HuH-7 (cell line): ENCODE data around the gene KBTBD6.
"Not testable (repeated sequence)": the region's sequence is repeated elsewhere in the genome, so short reads cannot be mapped to it uniquely, and the experiment has no call there.

Experiments used
- DNase-seq: peaks from one replicate; pipeline ENCODE4 v3.0.0; 2011; ENCODE audit warnings: low spot score

KBTBD6 gene

GRCh38 chr13:41131660-41132511 lies 716 bp downstream of the KBTBD6 start:
- not testable (repeated sequence) for DNase-seq

DNA sequence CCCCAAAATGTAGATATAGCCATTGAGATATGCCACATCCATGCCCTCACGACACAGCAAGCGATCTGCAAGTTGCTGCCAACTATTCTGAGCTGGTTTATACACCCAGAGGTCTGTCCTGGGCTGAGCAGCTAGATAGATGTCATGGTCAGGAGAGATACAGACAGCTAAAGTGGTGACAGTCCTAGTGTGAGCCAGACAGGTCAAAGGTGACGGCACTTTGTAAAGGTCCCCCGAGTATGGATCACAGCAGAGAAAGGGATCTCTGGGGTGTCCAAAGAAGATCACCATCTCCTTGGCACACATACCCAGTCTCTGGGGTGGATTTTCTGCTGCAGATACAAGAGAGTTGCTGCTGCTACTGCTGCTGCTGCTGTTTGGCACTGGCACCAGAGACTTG lies 1.4 kb downstream of the KBTBD6 start:
- not testable (repeated sequence) for DNase-seq

- no peak for DNase-seq
Observed at GRCh38 chr13:41130356-41130755, 2.2 kb downstream of the KBTBD6 start.

DNA sequence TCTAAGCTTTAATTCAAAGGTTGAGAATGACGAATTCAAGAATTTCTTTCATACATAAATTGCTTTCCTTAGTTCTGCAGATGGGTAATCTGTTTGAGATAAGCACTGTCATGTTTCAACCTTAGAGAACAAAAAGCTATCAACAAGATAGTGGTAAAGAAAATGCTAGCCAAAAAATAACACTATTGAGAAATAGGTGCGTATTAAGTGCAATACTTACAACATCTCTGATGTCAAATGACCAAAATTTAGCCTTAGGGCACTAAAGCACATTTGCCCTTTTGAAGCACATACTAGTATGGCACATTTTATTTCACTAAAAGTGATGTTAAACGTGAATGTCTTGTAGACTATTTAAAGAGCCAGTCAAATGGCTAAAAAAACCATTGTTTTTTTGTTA lies 4.9 kb downstream of the KBTBD6 start:
- DNase-seq, result no peak

- no peak for DNase-seq
Observed at GRCh38 chr13:41122838-41123237, 9.8 kb downstream of the KBTBD6 start.

DNA sequence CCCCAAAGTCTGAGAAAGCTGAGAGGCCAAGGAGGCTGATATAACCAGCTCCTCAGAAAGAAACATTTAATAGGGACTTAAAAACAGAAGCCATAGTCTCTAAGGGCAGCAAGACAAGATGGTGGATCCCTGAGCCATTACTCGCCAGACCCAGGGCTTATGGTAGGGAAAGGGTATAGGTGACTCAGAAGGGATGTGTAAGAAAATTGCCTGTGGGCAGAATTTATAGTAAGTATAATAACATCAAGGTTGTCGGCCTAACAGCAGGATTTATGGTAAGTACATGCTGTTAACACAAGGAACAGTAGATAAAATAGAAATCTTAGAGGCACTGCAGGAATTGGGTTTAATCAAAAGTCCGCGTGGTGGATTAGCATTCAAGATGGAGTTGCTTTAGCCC lies 14.7 kb downstream of the KBTBD6 start:
- no peak for DNase-seq

GRCh38 chr13:41111454-41111853 lies 21.1 kb downstream of the KBTBD6 start:
- no peak for DNase-seq

DNA sequence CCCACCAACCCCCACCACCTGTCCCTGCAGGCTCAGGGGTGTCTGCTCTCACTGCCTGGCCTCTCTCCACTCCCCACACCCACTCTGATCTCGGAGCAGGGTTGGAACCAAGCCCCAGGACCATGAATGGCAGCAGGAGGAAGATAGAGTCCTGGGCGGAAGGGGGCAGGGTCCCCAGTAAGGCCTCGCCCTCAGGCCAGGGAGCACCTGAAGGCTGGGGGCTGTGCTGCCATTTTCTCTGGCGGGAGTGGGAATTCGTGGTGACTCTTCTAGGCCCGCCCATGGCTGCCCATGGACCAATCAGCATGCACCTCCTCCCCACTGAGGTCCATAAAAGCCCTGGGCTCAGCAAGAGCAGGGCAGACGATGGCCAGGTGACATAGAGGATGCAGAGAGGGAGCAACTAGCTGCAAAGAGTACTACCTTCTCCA lies 25.0 kb downstream of the KBTBD6 start:
- DNase-seq, result no peak

DNA sequence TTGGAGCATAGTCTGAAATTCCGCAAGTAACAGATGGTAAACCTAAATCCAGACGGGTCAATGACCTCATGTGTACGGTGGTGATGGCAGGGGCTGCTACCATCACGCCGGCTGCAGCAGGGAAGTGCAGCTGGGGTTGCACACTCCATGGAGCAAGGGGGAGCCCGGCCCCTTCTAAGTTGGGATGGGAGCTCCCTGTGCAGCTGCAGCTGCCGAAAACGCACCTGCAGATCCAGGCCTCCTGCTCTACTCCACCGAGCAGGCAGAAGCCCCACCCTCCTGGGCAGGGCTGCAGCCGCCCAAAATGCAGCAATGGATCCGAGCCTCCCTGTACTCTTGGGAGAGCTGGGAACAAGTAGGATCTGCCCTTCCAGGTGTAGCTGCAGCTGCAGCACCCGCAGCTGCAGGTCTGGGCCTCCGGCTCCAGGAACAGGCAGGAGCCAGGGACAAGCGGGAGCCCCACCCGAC lies 25.5 kb downstream of the KBTBD6 start:
- no peak for DNase-seq

GRCh38 chr13:41099986-41100385 lies 32.6 kb downstream of the KBTBD6 start:
- no peak for DNase-seq

DNA sequence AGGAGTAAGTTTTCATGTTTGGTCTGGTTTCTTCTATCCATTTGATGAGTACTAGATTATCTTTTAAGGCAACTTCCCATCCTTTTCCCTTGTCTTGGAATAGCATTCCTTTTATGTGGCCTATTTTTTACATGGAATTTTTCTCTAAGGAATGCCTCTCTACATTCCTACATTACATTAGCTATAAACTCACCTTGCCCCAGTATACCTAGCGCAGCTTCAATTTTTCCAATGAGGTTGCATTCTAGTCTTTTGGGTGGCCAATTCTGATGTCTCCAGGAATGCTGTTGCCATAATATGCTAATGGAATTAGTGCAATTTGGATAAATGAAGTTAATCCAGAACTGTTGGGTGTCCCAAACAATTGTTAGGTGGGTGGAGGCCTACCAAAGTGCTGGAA lies 33.8 kb downstream of the KBTBD6 start:
- no peak for DNase-seq

GRCh38 chr13:41095681-41096080 lies 36.9 kb downstream of the KBTBD6 start:
- not testable (repeated sequence) for DNase-seq

DNA sequence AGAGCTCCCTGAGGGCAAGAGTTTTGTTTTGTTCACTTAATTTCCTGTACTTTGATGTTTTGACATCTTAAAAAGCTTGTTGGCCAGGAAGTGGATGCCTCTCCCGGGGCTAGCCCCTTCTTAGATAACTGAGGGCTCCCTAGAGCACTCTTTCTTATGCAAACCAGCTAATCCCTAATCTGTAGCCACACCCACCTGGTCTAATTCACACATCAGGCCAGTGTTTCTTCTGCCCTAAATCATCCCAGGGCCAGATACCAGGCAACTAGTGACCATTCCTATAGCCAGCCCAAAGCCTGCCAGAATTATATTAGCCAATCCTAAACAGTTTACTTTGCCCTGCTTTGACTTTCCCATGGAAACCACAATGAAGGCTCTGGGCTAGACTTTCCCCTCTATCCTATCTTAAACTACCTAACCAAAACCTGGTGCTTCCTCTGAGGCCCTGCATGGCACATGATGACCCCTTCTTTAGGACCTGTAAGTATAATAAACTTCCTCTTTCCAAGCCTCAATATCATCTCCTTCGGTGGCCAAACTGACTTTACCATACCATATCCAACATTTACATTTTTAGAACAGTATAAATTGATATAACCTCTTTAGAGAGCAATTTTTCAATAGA lies 46.5 kb downstream of the KBTBD6 start:
- DNase-seq, result no peak

DNA sequence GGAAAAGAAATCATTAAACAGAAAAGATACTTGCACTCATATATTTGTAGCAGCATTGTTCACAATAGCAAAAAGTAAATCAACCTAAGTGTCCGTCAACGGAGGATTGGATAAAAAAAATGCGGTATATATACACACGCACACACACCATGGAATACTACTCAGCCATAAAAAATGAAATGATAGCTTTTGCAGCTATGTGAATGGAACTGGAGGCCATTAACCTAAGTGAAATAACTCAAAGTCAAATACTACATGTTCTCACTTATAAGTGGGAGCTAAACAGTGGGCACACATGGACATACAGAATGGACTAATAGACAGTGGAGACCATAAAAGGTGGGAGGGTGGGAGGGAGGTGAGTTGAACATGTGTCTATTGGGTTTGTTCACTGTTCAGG lies 52.9 kb downstream of the KBTBD6 start:
- DNase-seq, result no peak
